NCI-H1694 (cell line): ENCODE measurements around the gene PCDHA6.
"Not testable (repeated sequence)": the region's sequence is repeated elsewhere in the genome, so short reads cannot be mapped to it uniquely, and the experiment has no call there.

Experiments used
- DNase-seq: peaks from one replicate; lab custom pipeline; 2025; lab: John Stamatoyannopoulos, UW

The PCDHA6 gene, protein sequence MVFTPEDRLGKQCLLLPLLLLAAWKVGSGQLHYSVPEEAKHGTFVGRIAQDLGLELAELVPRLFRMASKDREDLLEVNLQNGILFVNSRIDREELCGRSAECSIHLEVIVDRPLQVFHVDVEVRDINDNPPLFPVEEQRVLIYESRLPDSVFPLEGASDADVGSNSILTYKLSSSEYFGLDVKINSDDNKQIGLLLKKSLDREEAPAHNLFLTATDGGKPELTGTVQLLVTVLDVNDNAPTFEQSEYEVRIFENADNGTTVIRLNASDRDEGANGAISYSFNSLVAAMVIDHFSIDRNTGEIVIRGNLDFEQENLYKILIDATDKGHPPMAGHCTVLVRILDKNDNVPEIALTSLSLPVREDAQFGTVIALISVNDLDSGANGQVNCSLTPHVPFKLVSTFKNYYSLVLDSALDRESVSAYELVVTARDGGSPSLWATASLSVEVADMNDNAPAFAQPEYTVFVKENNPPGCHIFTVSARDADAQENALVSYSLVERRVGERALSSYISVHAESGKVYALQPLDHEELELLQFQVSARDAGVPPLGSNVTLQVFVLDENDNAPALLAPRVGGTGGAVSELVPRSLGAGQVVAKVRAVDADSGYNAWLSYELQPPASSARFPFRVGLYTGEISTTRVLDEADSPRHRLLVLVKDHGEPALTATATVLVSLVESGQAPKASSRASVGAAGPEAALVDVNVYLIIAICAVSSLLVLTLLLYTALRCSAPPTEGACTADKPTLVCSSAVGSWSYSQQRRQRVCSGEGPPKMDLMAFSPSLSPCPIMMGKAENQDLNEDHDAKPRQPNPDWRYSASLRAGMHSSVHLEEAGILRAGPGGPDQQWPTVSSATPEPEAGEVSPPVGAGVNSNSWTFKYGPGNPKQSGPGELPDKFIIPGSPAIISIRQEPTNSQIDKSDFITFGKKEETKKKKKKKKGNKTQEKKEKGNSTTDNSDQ

DNA sequence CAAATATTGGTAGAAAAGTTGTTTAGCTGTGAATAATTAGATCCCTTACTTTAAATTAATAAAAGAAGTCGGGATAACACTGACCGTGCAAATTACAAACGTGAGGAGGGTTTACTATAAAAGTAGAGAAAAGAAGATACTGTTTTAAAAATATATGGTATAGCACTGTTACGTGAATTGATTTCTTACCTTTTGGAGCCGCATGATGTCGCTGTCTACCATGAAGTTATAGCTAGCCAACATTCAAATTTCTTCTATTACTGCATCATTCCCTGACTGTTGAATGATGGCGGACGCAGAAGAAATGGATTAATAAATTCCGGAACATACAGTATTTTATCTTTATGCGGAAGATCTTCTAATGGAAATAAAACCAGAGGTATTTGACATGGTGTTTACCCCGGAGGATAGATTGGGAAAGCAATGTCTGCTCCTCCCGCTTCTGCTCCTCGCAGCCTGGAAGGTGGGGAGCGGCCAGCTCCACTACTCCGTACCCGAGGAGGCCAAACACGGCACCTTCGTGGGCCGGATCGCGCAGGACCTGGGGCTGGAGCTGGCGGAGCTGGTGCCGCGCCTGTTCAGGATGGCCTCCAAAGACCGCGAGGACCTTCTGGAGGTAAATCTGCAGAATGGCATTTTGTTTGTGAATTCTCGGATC, at the start of gene PCDHA6:
Gene PCDHA6, plus strand, starts transcription at position 257 of the 658 bp plus-strand sequence. Its CDS starts 132 bp downstream, at position 389.
- DNase-seq = no peak

DNA sequence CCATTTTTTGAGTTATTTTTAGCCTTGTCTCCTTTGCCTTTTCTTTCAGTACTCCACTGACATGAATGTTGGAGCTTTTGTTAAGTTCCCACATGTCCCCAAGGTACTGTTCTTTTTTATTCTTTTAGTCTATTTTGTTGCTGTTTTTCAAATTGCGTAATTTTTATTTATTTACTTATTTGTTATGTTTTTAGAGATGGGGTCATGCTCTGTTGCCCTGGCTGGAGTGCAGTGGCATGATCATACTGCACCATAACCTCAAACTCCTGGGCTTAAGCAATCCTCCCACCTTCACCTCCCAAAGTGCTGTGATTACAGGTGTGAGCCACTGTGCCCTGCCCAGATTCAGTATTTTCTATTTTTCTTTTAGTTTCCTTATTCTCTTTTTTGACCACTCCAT, 47.2 kb upstream of the PCDHA6 start:
- no peak for DNase-seq

DNA sequence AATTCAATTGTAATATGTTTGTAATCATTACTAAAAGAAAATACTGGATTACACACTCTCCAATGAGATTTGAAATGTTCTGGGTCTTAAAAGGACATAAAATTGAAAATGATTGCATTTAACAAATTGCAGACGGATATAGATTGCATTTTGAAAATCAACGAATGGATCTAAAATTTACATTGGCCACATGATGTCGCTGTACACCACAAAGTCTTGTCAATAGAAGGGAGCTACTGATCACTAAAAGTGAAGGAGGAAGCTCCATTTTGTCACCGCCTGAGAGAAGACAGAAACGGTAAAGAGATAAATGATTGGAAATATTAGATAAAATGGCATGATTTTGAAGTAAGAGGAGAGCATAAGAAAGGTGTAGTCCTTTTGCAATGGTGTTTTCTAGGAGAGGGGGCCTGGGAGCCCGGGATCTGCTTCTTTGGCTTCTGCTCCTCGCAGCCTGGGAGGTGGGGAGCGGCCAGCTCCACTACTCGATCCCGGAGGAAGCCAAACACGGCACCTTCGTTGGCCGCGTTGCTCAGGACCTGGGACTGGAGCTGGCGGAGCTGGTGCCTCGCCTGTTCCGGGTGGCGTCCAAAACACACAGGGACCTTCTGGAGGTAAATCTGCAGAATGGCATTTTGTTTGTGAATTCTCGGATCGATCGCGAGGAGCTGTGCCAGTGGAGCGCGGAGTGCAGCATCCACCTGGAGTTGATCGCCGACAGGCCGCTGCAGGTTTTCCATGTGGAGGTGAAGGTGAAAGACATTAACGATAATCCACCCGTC, 41.7 kb upstream of the PCDHA6 start, which contains the start of gene PCDHA1:
Gene PCDHA1, plus strand, starts transcription at position 236 of the 782 bp plus-strand sequence.
- peak; percentile 33 for DNase-seq

DNA sequence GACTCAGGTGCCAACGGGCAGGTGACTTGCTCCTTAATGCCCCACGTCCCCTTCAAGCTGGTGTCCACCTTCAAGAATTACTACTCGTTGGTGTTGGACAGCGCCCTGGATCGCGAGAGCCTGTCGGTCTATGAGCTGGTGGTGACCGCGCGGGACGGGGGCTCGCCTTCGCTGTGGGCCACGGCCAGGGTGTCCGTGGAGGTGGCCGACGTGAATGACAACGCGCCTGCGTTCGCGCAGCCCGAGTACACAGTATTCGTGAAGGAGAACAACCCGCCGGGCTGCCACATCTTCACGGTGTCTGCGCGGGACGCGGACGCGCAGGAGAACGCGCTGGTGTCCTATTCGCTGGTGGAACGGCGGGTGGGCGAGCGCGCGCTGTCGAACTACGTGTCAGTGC, 40.3 kb upstream of the PCDHA6 start:
- DNase-seq = not testable (repeated sequence)

DNA sequence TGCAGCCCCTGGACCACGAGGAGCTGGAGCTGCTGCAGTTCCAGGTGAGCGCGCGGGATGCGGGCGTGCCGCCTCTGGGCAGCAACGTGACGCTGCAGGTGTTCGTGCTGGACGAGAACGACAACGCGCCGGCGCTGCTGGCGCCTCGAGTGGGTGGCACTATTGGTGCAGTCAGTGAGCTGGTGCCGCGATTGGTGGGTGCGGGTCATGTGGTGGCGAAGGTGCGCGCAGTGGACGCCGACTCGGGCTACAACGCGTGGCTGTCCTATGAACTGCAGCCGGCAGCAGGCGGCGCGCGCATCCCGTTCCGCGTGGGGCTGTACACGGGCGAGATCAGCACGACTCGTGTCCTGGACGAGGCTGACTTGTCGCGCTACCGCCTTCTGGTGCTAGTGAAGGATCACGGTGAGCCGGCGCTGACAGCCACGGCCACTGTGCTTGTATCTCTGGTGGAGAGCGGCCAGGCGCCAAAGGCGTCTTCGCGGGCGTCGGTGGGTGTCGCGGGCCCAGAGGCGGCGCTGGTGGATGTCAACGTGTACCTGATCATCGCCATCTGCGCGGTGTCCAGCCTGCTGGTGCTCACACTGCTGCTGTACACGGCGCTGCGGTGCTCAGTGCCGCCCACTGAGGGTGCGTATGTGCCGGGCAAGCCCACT, 39.8 kb upstream of the PCDHA6 start:
- not testable (repeated sequence) for DNase-seq

DNA sequence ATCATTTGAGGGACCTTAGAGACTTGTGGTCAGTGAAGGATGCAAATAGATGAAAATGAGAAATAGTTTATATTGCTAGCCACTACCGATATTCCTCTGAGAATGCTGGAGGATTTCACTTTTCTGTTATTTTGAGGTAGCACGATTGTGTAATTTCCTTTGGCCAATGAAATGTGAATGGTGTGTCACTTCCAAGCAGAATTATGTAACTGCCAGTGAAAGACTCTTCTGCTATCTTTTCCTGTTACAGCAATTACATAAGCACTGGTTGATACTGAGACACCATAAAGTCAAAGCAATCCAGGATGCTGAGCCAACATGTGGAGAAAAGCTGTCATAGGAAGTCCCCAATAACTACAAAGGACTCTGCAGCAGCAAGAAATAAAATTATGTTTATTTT, 36.7 kb upstream of the PCDHA6 start:
- DNase-seq = no peak

DNA sequence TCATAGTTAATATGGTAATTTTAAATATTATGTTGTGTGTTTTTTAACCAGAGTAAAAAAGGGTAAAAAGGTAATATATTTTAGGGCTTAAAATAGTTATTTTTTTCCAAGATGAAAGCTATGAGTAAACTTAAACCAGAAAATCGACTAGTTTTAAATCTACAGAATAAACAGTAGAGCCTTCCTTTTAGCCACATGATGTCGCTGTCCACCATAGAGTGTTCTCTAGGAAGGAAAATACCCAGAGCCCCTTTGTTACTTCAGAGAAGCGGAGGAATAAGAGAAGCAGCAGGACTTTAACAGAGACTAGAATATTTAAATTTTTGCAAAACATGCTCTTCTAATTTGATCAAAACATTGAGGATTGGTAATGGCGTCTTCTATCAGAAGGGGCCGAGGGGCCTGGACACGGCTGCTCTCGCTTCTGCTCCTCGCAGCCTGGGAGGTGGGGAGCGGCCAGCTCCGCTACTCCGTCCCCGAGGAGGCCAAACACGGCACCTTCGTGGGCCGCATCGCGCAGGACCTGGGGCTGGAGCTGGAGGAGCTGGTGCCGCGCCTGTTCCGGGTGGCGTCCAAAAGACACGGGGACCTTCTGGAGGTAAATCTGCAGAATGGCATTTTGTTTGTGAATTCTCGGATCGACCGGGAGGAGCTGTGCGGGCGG, 33.0 kb upstream of the PCDHA6 start, which contains the start of gene PCDHA2:
Gene PCDHA2, plus strand, starts transcription at position 258 of the 664 bp plus-strand sequence.
- no peak for DNase-seq

DNA sequence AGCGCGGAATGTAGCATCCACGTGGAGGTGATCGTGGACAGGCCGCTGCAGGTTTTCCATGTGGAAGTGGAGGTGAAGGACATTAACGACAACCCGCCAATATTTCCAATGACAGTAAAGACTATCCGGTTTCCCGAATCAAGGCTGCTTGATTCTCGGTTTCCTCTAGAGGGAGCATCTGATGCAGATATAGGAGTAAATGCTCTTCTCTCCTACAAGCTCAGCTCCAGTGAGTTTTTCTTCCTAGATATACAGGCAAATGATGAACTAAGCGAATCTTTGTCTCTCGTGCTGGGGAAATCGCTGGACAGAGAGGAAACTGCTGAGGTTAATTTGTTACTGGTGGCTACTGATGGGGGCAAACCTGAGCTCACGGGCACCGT, 32.5 kb upstream of the PCDHA6 start:
- no peak for DNase-seq

DNA sequence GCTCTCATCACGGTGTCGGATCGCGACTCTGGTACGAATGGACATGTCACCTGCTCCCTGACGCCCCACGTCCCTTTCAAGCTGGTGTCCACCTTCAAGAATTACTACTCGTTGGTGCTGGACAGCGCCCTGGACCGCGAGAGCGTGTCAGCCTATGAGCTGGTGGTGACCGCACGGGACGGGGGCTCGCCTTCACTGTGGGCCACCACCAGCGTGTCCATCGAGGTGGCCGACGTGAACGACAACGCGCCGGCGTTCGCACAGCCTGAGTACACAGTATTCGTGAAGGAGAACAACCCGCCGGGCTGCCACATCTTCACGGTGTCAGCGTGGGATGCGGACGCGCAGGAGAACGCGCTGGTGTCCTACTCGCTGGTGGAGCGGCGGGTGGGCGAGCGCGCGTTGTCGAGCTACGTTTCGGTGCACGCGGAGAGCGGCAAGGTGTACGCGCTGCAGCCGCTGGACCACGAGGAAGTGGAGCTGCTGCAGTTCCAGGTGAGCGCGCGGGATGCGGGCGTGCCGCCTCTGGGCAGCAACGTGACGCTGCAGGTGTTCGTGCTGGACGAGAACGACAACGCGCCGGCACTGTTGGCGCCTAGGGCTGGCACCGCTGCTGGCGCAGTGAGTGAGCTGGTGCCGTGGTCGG, 31.6 kb upstream of the PCDHA6 start:
- DNase-seq = not testable (repeated sequence)

DNA sequence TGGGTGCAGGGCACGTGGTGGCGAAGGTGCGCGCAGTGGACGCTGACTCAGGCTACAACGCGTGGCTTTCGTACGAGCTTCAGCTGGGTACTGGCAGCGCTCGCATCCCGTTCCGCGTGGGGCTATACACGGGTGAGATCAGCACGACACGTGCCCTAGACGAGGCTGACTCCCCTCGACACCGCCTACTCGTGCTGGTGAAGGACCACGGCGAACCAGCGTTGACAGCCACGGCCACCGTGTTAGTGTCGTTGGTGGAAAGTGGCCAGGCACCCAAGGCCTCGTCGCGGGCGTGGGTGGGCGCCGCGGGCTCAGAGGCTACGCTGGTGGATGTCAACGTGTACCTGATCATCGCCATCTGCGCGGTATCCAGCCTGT, 31.1 kb upstream of the PCDHA6 start:
- DNase-seq = no peak

DNA sequence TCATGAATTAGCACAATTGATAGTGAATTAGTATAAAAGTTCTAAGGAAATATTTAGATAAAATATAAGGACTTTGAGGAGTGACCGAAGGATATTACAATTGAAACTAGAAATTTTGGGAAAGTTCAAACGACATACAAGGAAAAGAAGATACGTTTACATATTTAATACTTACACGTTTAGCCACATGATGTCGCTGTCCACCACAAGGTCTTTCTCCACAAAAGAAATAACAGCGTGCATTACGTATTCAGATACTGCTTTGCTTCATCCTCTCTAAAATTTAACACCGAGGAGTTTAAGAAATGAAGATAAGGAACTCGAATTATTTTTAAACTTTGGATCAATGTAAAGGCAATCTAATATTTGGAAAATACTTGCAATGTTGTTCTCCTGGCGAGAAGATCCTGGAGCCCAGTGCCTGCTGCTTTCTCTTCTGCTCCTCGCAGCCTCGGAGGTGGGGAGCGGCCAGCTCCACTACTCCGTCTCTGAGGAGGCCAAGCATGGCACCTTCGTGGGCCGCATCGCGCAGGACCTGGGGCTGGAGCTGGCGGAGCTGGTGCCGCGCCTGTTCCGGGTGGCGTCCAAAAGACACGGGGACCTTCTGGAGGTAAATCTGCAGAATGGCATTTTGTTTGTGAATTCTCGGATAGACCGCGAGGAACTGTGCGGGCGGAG, 26.8 kb upstream of the PCDHA6 start, which contains the start of gene PCDHA3:
Gene PCDHA3, plus strand, starts transcription at position 242 of the 678 bp plus-strand sequence.
- peak; percentile 12 for DNase-seq

DNA sequence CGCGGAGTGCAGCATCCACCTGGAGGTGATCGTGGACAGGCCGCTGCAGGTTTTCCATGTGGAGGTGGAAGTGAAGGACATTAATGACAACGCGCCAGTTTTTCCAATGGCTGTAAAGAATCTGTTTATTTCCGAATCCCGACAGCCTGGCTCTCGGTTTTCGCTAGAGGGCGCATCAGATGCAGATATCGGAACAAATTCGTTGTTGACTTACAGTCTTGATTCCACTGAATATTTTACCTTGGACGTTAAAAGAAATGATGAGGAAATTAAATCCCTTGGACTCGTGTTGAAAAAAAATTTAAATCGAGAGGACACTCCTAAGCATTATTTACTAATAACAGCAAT, 26.3 kb upstream of the PCDHA6 start:
- no peak for DNase-seq

DNA sequence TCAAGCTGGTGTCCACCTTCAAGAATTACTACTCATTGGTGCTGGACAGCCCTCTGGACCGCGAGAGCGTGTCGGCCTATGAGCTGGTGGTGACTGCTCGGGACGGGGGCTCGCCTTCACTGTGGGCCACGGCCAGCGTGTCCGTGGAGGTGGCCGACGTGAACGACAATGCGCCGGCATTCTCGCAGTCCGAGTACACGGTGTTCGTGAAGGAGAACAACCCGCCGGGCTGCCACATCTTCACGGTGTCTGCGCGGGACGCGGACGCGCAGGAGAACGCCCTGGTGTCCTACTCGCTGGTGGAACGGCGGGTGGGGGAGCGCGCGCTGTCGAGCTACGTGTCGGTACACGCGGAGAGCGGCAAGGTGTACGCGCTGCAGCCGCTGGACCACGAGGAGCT, 25.4 kb upstream of the PCDHA6 start:
- DNase-seq = not testable (repeated sequence)

DNA sequence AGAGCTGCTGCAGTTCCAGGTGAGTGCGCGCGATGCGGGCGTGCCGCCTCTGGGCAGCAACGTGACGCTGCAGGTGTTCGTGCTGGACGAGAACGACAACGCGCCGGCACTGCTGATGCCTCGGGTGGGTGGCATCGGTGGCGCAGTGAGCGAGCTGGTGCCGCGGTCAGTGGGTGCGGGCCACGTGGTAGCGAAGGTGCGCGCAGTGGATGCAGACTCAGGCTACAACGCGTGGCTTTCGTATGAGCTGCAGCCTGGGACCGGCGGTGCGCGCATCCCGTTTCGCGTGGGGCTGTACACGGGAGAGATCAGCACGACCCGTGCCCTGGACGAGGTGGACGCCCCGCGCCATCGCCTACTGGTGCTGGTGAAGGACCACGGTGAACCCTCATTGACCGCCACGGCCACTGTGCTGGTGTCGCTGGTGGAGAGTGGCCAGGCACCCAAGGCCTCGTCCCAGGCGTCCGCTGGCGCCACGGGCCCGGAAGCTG, 24.9 kb upstream of the PCDHA6 start:
- DNase-seq = no peak

DNA sequence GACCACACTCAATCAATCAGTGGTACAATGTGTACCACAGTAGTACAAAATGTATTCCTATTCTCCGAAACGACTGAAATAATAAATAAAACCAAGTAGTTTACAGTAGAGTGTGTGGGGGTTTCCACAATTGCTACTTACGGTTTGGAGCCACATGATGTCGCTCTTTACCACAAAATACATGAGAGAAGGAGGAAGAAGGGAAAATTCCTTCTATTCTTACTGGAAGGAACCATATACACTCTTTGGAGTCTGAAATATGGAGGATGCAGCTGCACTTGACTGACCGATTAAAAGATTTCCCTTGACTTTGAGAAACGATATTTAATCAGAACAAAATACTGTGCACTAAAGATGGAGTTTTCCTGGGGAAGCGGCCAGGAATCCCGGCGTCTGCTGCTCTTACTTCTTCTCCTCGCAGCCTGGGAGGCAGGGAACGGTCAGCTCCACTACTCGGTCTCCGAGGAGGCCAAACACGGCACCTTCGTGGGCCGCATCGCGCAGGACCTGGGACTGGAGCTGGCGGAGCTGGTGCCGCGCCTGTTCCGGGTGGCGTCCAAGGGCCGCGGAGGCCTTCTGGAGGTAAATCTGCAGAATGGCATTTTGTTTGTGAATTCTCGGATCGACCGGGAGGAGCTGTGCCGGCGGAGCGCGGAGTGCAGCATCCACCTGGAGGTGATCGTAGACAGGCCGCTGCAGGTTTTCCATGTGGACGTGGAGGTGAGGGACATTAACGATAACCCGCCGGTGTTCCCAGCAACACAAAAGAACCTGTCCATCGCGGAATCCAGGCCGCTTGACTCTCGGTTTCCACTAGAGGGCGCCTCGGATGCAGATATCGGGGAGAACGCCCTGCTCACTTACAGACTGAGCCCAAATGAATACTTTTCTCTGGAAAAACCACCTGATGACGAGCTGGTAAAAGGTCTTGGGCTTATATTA, 20.7 kb upstream of the PCDHA6 start, which contains the start of gene PCDHA4:
Gene PCDHA4, plus strand, starts transcription at position 235 of the 942 bp plus-strand sequence.
- no peak for DNase-seq

DNA sequence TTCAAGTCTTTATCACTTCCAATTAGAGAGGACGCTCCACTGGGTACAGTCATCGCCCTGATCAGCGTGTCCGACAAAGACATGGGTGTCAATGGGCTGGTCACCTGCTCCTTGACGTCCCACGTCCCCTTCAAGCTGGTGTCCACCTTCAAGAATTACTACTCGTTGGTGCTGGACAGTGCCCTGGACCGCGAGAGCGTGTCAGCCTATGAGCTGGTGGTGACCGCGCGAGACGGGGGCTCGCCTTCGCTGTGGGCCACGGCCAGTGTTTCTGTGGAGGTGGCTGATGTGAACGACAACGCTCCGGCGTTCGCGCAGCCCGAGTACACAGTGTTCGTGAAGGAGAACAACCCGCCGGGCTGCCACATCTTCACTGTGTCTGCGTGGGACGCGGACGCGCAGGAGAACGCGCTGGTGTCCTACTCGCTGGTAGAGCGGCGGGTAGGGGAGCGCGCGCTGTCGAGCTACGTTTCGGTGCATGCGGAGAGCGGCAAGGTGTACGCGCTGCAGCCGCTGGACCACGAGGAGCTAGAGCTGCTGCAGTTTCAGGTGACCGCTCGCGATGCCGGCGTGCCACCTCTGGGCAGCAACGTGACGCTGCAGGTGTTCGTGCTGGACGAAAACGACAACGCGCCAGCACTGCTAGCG, 19.4 kb upstream of the PCDHA6 start:
- not testable (repeated sequence) for DNase-seq

DNA sequence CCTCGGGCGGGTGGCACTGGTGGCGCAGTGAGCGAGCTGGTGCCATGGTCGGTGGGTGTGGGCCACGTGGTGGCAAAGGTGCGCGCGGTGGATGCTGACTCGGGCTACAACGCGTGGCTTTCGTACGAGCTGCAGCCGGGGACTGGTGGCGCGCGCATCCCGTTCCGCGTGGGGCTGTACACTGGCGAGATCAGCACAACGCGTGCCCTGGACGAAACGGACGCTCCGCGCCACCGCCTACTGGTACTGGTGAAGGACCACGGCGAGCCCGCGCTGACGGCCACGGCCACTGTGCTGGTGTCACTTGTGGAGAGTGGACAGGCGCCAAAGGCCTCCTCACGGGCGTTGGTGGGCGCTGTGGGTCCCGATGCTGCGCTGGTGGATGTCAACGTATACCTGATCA, 18.9 kb upstream of the PCDHA6 start:
- DNase-seq = no peak
